ENCODE data around the gene RPGRIP1L. TPM values are rescaled to one million over a fixed set of nuclear protein-coding genes. Genes with fewer than 3 reads are reported as not detected.

Gene RPGRIP1L
- total and polyA plus RNA-seq, 9 of the 15 experiments (the other 6 are each of a cell fraction or from before 2014, with no cell fraction given) = 3.2 to 7.7 (median 5.8) TPM

- TF ChIP-seq MGA (IDR thresholded peaks at IDR 0.05) (peak; percentile 71), ZNF408 (CRISPR knock-in tag; IDR thresholded peaks at IDR 0.05; ENCODE audit: low read depth) (no peak), FOXK2 (conservative IDR thresholded peaks at IDR 0.05 in 1 of 2, IDR thresholded peaks at IDR 0.05 in 1 of 2; ENCODE audit: low read depth in 2 of 2) (no peak), ELF2 (CRISPR knock-in tag; IDR thresholded peaks at IDR 0.05) (no peak), ILF3 (IDR thresholded peaks at IDR 0.05; ENCODE audit: borderline replicate concordance) (no peak), PHF20 (IDR thresholded peaks at IDR 0.05; ENCODE audit: partially characterized antibody) (no peak), NR2C2 (CRISPR knock-in tag; IDR thresholded peaks at IDR 0.05) (no peak), NR2C2 (tag; IDR thresholded peaks at IDR 0.05) (no peak), POLR2AphosphoS5 (IDR thresholded peaks at IDR 0.05; ENCODE audit: control insufficient read depth, insufficient read depth, low read depth, low read length) (no peak), EHMT2 (IDR thresholded peaks at IDR 0.05) (no peak), ZNF324 (CRISPR knock-in tag; IDR thresholded peaks at IDR 0.05) (no peak), NFIX (CRISPR knock-in tag; IDR thresholded peaks at IDR 0.05; ENCODE audit: low read depth) (no peak), ZNF77 (CRISPR knock-in tag; IDR thresholded peaks at IDR 0.05) (no peak), SMARCE1 (IDR thresholded peaks at IDR 0.05) (no peak), ZKSCAN3 (CRISPR knock-in tag; IDR thresholded peaks at IDR 0.05) (no peak), ZNF511 (CRISPR knock-in tag; IDR thresholded peaks at IDR 0.05) (no peak), HIVEP1 (CRISPR knock-in tag; IDR thresholded peaks at IDR 0.05) (no peak), THRAP3 (IDR thresholded peaks at IDR 0.05; ENCODE audit: borderline replicate concordance) (no peak), ZBTB1 (CRISPR knock-in tag; IDR thresholded peaks at IDR 0.05; ENCODE audit: borderline replicate concordance, low read depth) (no peak)
Observed at GRCh38 chr16:53549970-53550690, 153.5 kb downstream of the RPGRIP1L start (continued).
